A549 (cell line): ENCODE data around the gene APP. TPM values are rescaled to one million over a fixed set of nuclear protein-coding genes. Genes with fewer than 3 reads are reported as not detected.

Experiments used
- ATAC-seq, 2 experiments: fragments of 200-7000 bp in 1 of 2; fragments of >200 bp in 1 of 2; cut with Nextera tagmentation in 1 of 2; cut with Tn5 transposase in 1 of 2; 3 replicates each; pipeline versions ENCODE4 v1.8.0 to v1.9.1; 2018 to 2020; ENCODE audit warnings: mild to moderate bottlenecking in 1 of 2, moderate library complexity in 1 of 2
- CTCF ChIA-PET: fragments of 300-600 bp; sonication (Branson Sonifier 250); formaldehyde crosslinking; extraction: SDS; loops from one replicate; lab custom pipeline; 2021; ENCODE audit warnings: antibody characterized with exemption, inconsistent platforms; lab: Yijun Ruan, JAX
- POLR2A ChIA-PET: fragments of 350-600 bp; formaldehyde crosslinking; extraction: SDS; loops from one replicate; lab custom pipeline; 2021; ENCODE audit warnings: antibody characterized with exemption, inconsistent platforms; lab: Yijun Ruan, JAX
- DNase-seq, 2 experiments: peaks; one replicate each; pipeline versions ENCODE4 v3.0.0 to v3.0.0-alpha.2; 2011 to 2016; ENCODE audit warnings: low read depth in 1 of 2, low spot score in 1 of 2
- FAIRE-seq: peaks from 2 replicates; lab custom pipeline; 2011; peaks lifted over from hg19 to GRCh38; lab: Jason Lieb, UNC
- H3K27ac ChIP-seq, 2 experiments: fragments of >200 bp; sonication (Bioruptor Twin); formaldehyde crosslinking; 3 replicates each; pipeline ENCODE4 v1.5.1; 2016 to 2017
- H3K4me1 ChIP-seq: fragments of >200 bp; sonication (Bioruptor Twin); formaldehyde crosslinking; 3 replicates; pipeline ENCODE4 v1.6.1; 2016
- H3K4me2 ChIP-seq: fragments of >200 bp; sonication (Bioruptor Twin); formaldehyde crosslinking; 3 replicates; pipeline ENCODE4 v1.6.1; 2016
- H3K4me3 ChIP-seq: fragments of >200 bp; sonication (Bioruptor Twin); formaldehyde crosslinking; 3 replicates; pipeline ENCODE4 v1.5.1; 2016
- H3K9me3 ChIP-seq: fragments of >200 bp; sonication (Bioruptor Twin); formaldehyde crosslinking; 3 replicates; pipeline ENCODE4 v1.6.1; 2016
- ATOH8 ChIP-seq: fragments of 250-450 bp; sonication (Bioruptor Pico); IDR thresholded peaks from 2 replicates; pipeline ENCODE4 v1.5.0; 2020; ENCODE audit warnings: low read depth, mild to moderate bottlenecking, moderate library complexity
- CBX2 ChIP-seq: fragments of 200-600 bp; sonication (generic); IDR thresholded peaks from 2 replicates; pipeline ENCODE4 v1.6.1; 2016; ENCODE audit warnings: low read depth, mild to moderate bottlenecking, borderline replicate concordance
- CEBPB ChIP-seq, 2 experiments: fragments of >200 bp in 1 of 2; sonication (Bioruptor Twin) in 1 of 2; formaldehyde crosslinking in 1 of 2; IDR thresholded peaks; 2 replicates each; pipeline ENCODE4 v1.6.1; 2012 to 2016
- CHD4 ChIP-seq: fragments of 200-600 bp; sonication (generic); IDR thresholded peaks from 2 replicates; pipeline ENCODE4 v1.6.1; 2016; ENCODE audit warnings: antibody characterized with exemption, mild to moderate bottlenecking, borderline replicate concordance
- CTCF ChIP-seq: fragments of >200 bp; sonication (Bioruptor Twin); formaldehyde crosslinking; IDR thresholded peaks from 3 replicates; pipeline ENCODE4 v1.5.1; 2016
- EHF ChIP-seq: fragments of 250-450 bp; sonication (Bioruptor Pico); IDR thresholded peaks from 2 replicates; pipeline ENCODE4 v1.5.0; 2020; ENCODE audit warnings: mild to moderate bottlenecking
- ELK1 ChIP-seq: fragments of 150-350 bp; IDR thresholded peaks from 2 replicates; pipeline ENCODE4 v1.6.1; 2014; ENCODE audit warnings: low read depth, mild to moderate bottlenecking, low read length
- EP300 ChIP-seq, 2 experiments: fragments of >200 bp; sonication (Bioruptor Twin); formaldehyde crosslinking; IDR thresholded peaks; 2 replicates in 1 of 2; 3 replicates in 1 of 2; pipeline ENCODE4 v1.6.1; 2016 to 2017
- ESRRA ChIP-seq: fragments of 150-350 bp; IDR thresholded peaks from 2 replicates; pipeline ENCODE4 v1.6.1; 2014; ENCODE audit warnings: mild to moderate bottlenecking, low read length, borderline replicate concordance
- FOSL2 ChIP-seq, 2 experiments: fragments of 450-650 bp in 1 of 2; fragments of >200 bp in 1 of 2; sonication (Bioruptor Twin) in 1 of 2; formaldehyde crosslinking; IDR thresholded peaks; 2 replicates each; pipeline versions ENCODE4 v1.5.0 to v1.6.1; 2016 to 2020; ENCODE audit warnings: mild to moderate bottlenecking in 1 of 2, moderate library complexity in 1 of 2
- GATA3 ChIP-seq: IDR thresholded peaks from 2 replicates; pipeline ENCODE4 v1.6.1; 2012; ENCODE audit warnings: borderline replicate concordance
- HES2 ChIP-seq: fragments of >200 bp; sonication (Bioruptor Twin); formaldehyde crosslinking; IDR thresholded peaks from 2 replicates; pipeline ENCODE4 v1.6.1; 2016
- HOXA7 ChIP-seq: fragments of 250-450 bp; sonication (Bioruptor Pico); IDR thresholded peaks from 2 replicates; pipeline ENCODE4 v1.5.0; 2020; ENCODE audit warnings: mild to moderate bottlenecking, moderate library complexity
- HOXB13 ChIP-seq: fragments of 250-450 bp; sonication (Bioruptor Pico); IDR thresholded peaks from 2 replicates; pipeline ENCODE4 v1.5.0; 2020; ENCODE audit warnings: low read depth, mild to moderate bottlenecking, moderate library complexity
- JUN ChIP-seq, 2 experiments: fragments of >200 bp; sonication (Bioruptor Twin); formaldehyde crosslinking; IDR thresholded peaks; 2 replicates in 1 of 2; 3 replicates in 1 of 2; pipeline ENCODE4 v1.6.1; 2016 to 2017
- MAZ ChIP-seq: fragments of 150-350 bp; IDR thresholded peaks from 2 replicates; pipeline ENCODE4 v1.6.1; 2014; ENCODE audit warnings: antibody characterized with exemption, low read depth, low read length, borderline replicate concordance
- MYC ChIP-seq: IDR thresholded peaks from 2 replicates; pipeline ENCODE4 v1.6.1; 2012; ENCODE audit warnings: mild to moderate bottlenecking, inconsistent platforms, low read length, improper control_type of control experiment, borderline replicate concordance
- NFE2L2 ChIP-seq: fragments of 150-350 bp; conservative IDR thresholded peaks from 2 replicates; pipeline ENCODE4 v1.6.1; 2014; ENCODE audit warnings: low read length
- NR3C1 ChIP-seq: fragments of >200 bp; sonication (Bioruptor Twin); formaldehyde crosslinking; IDR thresholded peaks from 3 replicates; pipeline ENCODE4 v1.6.1; 2017
- POLR2A ChIP-seq: IDR thresholded peaks from 2 replicates; pipeline ENCODE4 v1.6.1; 2012; ENCODE audit warnings: mild to moderate bottlenecking, low read length
- RARB ChIP-seq: fragments of 250-450 bp; sonication (Bioruptor Pico); IDR thresholded peaks from 2 replicates; pipeline ENCODE4 v1.8.0; 2021; ENCODE audit warnings: mild to moderate bottlenecking, moderate library complexity
- REST ChIP-seq: fragments of 200-600 bp; sonication (generic); IDR thresholded peaks from 2 replicates; pipeline ENCODE4 v1.6.1; 2016; ENCODE audit warnings: antibody characterized with exemption, mild to moderate bottlenecking, moderate library complexity
- SMC3 ChIP-seq: fragments of >200 bp; sonication (Bioruptor Twin); formaldehyde crosslinking; IDR thresholded peaks from 3 replicates; pipeline ENCODE4 v1.6.1; 2018; ENCODE audit warnings: inconsistent platforms
- SREBF2 ChIP-seq: fragments of 450-650 bp; IDR thresholded peaks from 2 replicates; pipeline ENCODE4 v1.6.1; 2014; ENCODE audit warnings: mild to moderate bottlenecking, moderate library complexity
- TFCP2L1 ChIP-seq: fragments of 250-450 bp; sonication (Bioruptor Pico); IDR thresholded peaks from 2 replicates; pipeline ENCODE4 v1.5.0; 2021; ENCODE audit warnings: mild to moderate bottlenecking
- USF2 ChIP-seq: fragments of 450-650 bp; IDR thresholded peaks from 2 replicates; pipeline ENCODE4 v1.6.1; 2014; ENCODE audit warnings: antibody characterized with exemption
- ZNF302 ChIP-seq: fragments of 250-450 bp; sonication (Bioruptor Pico); IDR thresholded peaks from 2 replicates; pipeline ENCODE4 v1.9.0; 2021; ENCODE audit warnings: inconsistent platforms, mild to moderate bottlenecking, moderate library complexity
- WGBS: methylation state at CpG from one replicate; pipeline ENCODE4 v1.1.6; 2017; ENCODE audit errors: missing lambda C conversion rate; 5-methylcytosine and 5-hydroxymethylcytosine counted together
- polyA plus RNA-seq, 4 experiments: library from polyadenylated mRNA; depleted of rRNA in 3 of 4; stranded (reverse); fragments of >200 nt; fragmentation: RNase III in 1 of 4; extraction: RNeasy Plus Mini Kit Qiagen cat#74134 plus additional on column Dnase treatment in 1 of 4; gene quantifications; 2 replicates in 3 of 4; 3 replicates in 1 of 4; pipeline ENCODE4 v1.2.3, GENCODE V29; 2011 to 2017

APP gene
- polyA plus RNA-seq, 2 of the 4 experiments (the other 2 are of a cell fraction) = 540 to 565 TPM

GRCh38 chr21:26120828-26121227 lies 49.7 kb downstream of the APP start:
- Histone ChIP-seq H3K4me2 (no peak overlapping the region), H3K9me3 (no peaks in the 10 kb centered on the region), H3K27ac (no peak overlapping the region), H3K4me1 (peaks cover 35% of the 10 kb centered on the region), H3K4me3 (no peak overlapping the region)
- no peak for TF ChIP-seq EHF (CRISPR knock-in tag)
- no peak for TF ChIP-seq GATA3
- no peak for TF ChIP-seq HOXB13
- TF ChIP-seq ATOH8 (CRISPR knock-in tag) = no peak
- TF ChIP-seq HES2 = no peak
- TF ChIP-seq NFE2L2 = no peak
- no peak for TF ChIP-seq CHD4
- no peak for TF ChIP-seq CTCF
- no peak for TF ChIP-seq ELK1
- TF ChIP-seq HOXA7 (CRISPR knock-in tag) = no peak
- TF ChIP-seq REST = no peak
- TF ChIP-seq MYC = no peak
- TF ChIP-seq CBX2 = no peak
- TF ChIP-seq RARB (CRISPR knock-in tag) = no peak
- no peak for TF ChIP-seq CEBPB (IDR thresholded peaks at IDR 0.05)
- TF ChIP-seq SMC3 = no peak
- TF ChIP-seq EP300 (IDR thresholded peaks at IDR 0.05) = no peak
- no peak for TF ChIP-seq SREBF2
- no peak for TF ChIP-seq USF2
- DNase-seq (no peak), ATAC-seq (no peak), FAIRE-seq (no peak)
- ChIA-PET CTCF (interaction anchor here (1.1 kb wide), 1 partner anchor 10 kb away, joined by 3 read pairs; no protein-coding TSS in a partner anchor), POLR2A (no interaction called here)
- 91% methylated on average over 4 of the region's 4 CpGs for WGBS

GRCh38 chr21:26119906-26120305 lies 50.7 kb downstream of the APP start:
- CTCF ChIA-PET = interaction anchor here (1.1 to 1.3 kb wide), 2 partner anchors 24 to 51 kb away, joined by 3 read pairs; partner anchors contain the start of gene APP
- ATAC-seq = no peak
- H3K4me3 ChIP-seq = no peak overlapping the region
- peaks cover 35% of the 10 kb centered on the region for H3K4me1 ChIP-seq
- H3K9me3 ChIP-seq = no peaks in the 10 kb centered on the region
- DNase-seq = no peak
- no peak for FAIRE-seq
- TF ChIP-seq MAZ = no peak
- no peak for TF ChIP-seq JUN (IDR thresholded peaks at IDR 0.05)
- no peak for TF ChIP-seq ESRRA
- TF ChIP-seq NR3C1 = no peak
- no peak for TF ChIP-seq POLR2A
- no peak for TF ChIP-seq FOSL2 (IDR thresholded peaks at IDR 0.05)
- TF ChIP-seq FOSL2 (CRISPR knock-in tag; IDR thresholded peaks at IDR 0.05) = no peak
- no peak for TF ChIP-seq ZNF302 (CRISPR knock-in tag)
- TF ChIP-seq TFCP2L1 = no peak
- TF ChIP-seq HOXB13 = no peak
- no peak for TF ChIP-seq HES2
- whole genome bisulfite sequencing = 87% methylated on average over 1 of the region's 1 CpG
- POLR2A ChIA-PET = no interaction called here
- H3K4me2 ChIP-seq = no peak overlapping the region
- H3K27ac ChIP-seq = no peak overlapping the region
